ENCODE data around the gene KLF2.

DNA sequence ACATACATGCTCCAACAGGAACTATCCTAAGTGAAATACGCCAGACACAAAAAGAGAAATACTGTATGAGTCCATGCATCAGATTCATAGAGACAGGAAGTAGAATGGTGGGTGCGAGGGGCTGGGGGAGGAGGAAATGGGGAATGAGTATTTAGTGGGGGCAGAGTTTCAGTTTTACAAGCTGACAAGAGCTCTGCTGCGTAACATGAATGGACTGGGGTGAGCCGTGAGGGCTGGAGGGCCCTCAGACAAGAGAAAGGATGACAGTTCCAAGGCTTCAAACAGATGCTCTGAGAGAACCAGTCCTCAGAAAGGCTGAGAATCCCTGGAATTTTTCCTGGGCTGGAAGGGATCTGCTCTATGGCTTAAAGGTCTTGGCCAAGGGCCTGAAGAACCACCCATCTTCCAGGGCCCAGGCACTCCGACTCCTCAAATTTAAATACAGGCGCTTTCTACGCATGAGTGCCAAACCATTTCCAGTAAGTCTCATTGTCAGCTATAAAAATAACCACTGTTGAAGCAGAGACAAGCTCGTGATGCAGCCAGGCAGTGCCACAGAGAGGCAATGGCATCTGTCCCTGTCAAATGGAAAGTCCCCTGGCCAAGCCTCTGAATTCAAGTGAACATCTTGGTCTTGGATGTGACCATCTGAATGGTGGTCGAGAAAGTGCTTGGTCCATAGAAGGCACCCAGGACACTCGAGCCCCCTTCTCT lies 17.5 kb downstream of the KLF2 start:
- TF ChIP-seq EZH2 (IDR thresholded peaks at IDR 0.05) (no peak), POLR2AphosphoS5 (IDR thresholded peaks at IDR 0.05; ENCODE audit: borderline replicate concordance, low read depth, low read length) (no peak)

All from SK-N-MC (cell line).